Loucy (cell line): ENCODE measurements around the gene GPR18.

Experiments
- EZH2phosphoT487 ChIP-seq: fragments of 200-600 bp; IDR thresholded peaks from 2 replicates; pipeline ENCODE4 v1.6.1; 2018; ENCODE audit warnings: antibody characterized with exemption, mild to moderate bottlenecking, moderate library complexity, borderline replicate concordance
- TF ChIP-seq, protein P1 (sequence below): fragments of 200-600 bp; sonication (generic); conservative IDR thresholded peaks from 2 replicates; pipeline ENCODE4 v1.5.1; 2014; ENCODE audit warnings: mild to moderate bottlenecking, antibody characterized with exemption, low read length

DNA sequence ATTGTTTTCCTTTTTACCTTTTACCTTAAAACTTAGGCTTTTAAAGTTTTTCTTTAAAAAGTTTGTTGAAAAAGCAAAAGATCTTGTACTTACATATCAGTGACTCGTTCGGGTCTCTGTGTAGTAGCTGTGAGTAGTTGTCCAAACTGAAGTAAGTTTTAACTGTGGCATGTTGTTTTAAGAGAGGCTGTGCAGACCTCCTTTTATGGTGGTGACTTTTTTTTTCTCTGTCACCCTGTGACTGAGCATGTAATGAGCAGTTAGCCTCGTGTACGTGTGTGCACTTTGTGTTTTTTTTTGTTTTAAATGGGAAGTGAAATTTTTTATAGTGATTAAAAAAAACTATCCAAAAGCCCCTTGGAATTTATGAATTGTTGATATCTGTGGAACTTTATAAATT, 49.1 kb upstream of the GPR18 start, which contains the start of gene GPR183:
- no peak for TF ChIP-seq EZH2phosphoT487
- TF ChIP-seq, protein P1, sequence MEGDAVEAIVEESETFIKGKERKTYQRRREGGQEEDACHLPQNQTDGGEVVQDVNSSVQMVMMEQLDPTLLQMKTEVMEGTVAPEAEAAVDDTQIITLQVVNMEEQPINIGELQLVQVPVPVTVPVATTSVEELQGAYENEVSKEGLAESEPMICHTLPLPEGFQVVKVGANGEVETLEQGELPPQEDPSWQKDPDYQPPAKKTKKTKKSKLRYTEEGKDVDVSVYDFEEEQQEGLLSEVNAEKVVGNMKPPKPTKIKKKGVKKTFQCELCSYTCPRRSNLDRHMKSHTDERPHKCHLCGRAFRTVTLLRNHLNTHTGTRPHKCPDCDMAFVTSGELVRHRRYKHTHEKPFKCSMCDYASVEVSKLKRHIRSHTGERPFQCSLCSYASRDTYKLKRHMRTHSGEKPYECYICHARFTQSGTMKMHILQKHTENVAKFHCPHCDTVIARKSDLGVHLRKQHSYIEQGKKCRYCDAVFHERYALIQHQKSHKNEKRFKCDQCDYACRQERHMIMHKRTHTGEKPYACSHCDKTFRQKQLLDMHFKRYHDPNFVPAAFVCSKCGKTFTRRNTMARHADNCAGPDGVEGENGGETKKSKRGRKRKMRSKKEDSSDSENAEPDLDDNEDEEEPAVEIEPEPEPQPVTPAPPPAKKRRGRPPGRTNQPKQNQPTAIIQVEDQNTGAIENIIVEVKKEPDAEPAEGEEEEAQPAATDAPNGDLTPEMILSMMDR, result no peak
